ENCODE measurements around the gene ARID3B.

Gene ARID3B

DNA sequence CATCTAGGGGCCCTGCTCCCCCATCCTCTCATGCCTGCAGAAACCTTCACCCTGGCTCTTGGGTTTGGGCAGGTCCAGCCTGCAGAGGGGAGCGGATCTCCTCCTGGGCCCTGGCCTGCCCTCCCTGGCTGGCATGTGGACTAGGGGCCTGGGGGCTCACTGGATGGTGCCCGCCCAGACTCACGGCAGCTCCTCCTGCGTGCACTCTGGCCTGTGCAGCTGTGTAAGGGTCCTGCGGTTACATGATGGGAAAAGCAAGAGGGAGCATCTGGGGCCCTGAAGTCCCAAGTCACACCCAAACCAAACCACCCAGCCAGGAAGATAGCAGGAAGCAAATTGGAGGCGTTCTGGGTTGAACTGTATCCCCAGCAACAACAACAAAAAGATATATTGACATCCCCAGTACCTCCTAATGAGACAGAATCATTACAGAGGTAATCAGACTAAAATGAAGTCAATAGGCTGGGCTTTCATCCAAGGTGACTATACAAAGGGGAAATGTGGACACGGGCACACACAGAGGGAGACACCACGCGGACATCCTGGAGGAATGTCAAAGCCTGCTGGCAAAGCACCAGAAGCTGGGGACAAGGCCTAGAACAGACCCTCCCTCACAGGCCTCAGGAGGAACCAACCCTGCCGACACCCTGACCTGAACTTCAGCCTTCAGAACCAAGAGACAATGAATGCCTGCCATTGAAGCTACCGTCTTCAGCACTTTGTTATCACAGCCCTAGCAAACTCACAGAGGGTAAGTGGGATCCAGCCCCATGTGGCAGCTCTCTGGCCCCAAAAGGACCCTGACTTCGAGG, 64.2 kb downstream of the ARID3B start:
- ChIA-PET CTCF (no interaction called here), POLR2A (interaction anchor here (1.4 to 2.2 kb wide), 2 partner anchors 10 kb away, joined by 3 to 5 read pairs; partner anchors contain the start of gene CLK3)
- DNase-seq (ENCODE audit: extremely low spot score), result no peak
- TF ChIP-seq ELF4 (IDR thresholded peaks at IDR 0.05) (no peak), FOXM1 (IDR thresholded peaks at IDR 0.05; ENCODE audit: borderline replicate concordance) (no peak), TARDBP (IDR thresholded peaks at IDR 0.05) (no peak), SUZ12 (IDR thresholded peaks at IDR 0.05) (no peak), ARNT (IDR thresholded peaks at IDR 0.05) (no peak), LEF1 (IDR thresholded peaks at IDR 0.05; ENCODE audit: borderline replicate concordance) (no peak), HDGF (IDR thresholded peaks at IDR 0.05; ENCODE audit: borderline replicate concordance) (no peak), ZNF384 (IDR thresholded peaks at IDR 0.05) (no peak), CTBP1 (IDR thresholded peaks at IDR 0.05; ENCODE audit: borderline replicate concordance) (no peak), BHLHE40 (IDR thresholded peaks at IDR 0.05; ENCODE audit: borderline replicate concordance) (no peak), FOXA1 (IDR thresholded peaks at IDR 0.05) (no peak), FOXK2 (IDR thresholded peaks at IDR 0.05) (no peak), NFRKB (IDR thresholded peaks at IDR 0.05) (no peak), L3MBTL2 (conservative IDR thresholded peaks at IDR 0.05) (no peak), SP1 (IDR thresholded peaks at IDR 0.05) (no peak)
- TF ChIP-seq, protein P1, sequence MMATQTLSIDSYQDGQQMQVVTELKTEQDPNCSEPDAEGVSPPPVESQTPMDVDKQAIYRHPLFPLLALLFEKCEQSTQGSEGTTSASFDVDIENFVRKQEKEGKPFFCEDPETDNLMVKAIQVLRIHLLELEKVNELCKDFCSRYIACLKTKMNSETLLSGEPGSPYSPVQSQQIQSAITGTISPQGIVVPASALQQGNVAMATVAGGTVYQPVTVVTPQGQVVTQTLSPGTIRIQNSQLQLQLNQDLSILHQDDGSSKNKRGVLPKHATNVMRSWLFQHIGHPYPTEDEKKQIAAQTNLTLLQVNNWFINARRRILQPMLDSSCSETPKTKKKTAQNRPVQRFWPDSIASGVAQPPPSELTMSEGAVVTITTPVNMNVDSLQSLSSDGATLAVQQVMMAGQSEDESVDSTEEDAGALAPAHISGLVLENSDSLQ (IDR thresholded peaks at IDR 0.05), result no peak

DNA sequence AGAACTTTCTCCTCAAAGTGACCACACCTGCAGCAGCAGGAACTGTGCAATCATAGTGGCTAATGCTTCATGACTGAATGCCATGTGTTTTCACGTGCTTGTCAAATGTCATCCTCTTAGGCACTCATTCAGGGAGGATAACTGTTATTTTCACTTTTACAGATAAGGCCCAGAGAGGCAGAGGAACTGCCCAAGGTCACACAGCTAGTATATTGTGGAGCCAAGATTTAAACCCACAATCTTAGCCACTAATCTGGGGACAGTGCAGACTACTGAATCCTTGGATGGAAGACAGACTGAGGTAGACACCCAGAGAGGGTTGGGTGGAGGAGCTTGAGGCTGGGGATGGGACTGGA, 64.8 kb downstream of the ARID3B start:
- POLR2A ChIA-PET, result interaction anchor here (1.4 kb wide), 1 partner anchor 10 kb away, joined by 3 read pairs; the partner anchor contains the start of gene CLK3
- DNase-seq (ENCODE audit: extremely low spot score), result no peak
- no peak for TF ChIP-seq CTBP1 (IDR thresholded peaks at IDR 0.05; ENCODE audit: borderline replicate concordance)
- no peak for TF ChIP-seq ZNF384 (IDR thresholded peaks at IDR 0.05)
- TF ChIP-seq, protein P1 (IDR thresholded peaks at IDR 0.05), result no peak
- no peak for TF ChIP-seq FOXK2 (IDR thresholded peaks at IDR 0.05)
- TF ChIP-seq FOXA1 (IDR thresholded peaks at IDR 0.05), result no peak
- TF ChIP-seq HDGF (IDR thresholded peaks at IDR 0.05; ENCODE audit: borderline replicate concordance), result no peak
- TF ChIP-seq BHLHE40 (IDR thresholded peaks at IDR 0.05; ENCODE audit: borderline replicate concordance), result no peak
- no peak for TF ChIP-seq ELF4 (IDR thresholded peaks at IDR 0.05)
- no peak for TF ChIP-seq LEF1 (IDR thresholded peaks at IDR 0.05; ENCODE audit: borderline replicate concordance)
- TF ChIP-seq ARNT (IDR thresholded peaks at IDR 0.05), result no peak
- TF ChIP-seq L3MBTL2 (conservative IDR thresholded peaks at IDR 0.05), result no peak
- TF ChIP-seq FOXM1 (IDR thresholded peaks at IDR 0.05; ENCODE audit: borderline replicate concordance), result no peak
- CTCF ChIA-PET, result no interaction called here

DNA sequence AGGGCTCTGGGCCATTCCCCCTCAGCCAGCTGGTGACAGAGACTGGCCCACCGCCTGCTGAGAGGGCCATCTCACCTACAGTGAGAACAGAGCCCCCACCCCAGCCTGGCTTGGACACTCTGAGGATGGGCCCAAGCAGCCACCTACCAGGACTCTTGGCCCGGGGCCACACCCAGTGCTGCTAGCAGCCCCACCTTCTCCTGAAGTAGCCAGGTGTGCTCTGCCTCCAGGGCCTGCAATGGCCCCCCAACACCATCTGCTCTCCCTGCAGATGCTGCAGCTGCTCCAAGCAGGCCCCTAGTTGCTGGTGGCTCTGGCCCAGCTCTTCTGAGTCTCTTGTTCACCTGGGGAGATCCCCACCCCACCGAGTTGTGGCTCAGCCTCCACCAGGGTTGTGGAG, 67.8 kb downstream of the ARID3B start:
- ChIA-PET POLR2A (interaction anchor here (1.1 to 2.1 kb wide), 2 partner anchors 11 to 68 kb away, joined by 3 to 11 read pairs; partner anchors contain the start of gene ARID3B), CTCF (no interaction called here)
- no peak for TF ChIP-seq FOXK2 (IDR thresholded peaks at IDR 0.05)
- no peak for TF ChIP-seq ZNF384 (IDR thresholded peaks at IDR 0.05)
- no peak for TF ChIP-seq SUZ12 (IDR thresholded peaks at IDR 0.05)
- no peak for TF ChIP-seq HDGF (IDR thresholded peaks at IDR 0.05; ENCODE audit: borderline replicate concordance)
- DNase-seq (ENCODE audit: extremely low spot score), result no peak

DNA sequence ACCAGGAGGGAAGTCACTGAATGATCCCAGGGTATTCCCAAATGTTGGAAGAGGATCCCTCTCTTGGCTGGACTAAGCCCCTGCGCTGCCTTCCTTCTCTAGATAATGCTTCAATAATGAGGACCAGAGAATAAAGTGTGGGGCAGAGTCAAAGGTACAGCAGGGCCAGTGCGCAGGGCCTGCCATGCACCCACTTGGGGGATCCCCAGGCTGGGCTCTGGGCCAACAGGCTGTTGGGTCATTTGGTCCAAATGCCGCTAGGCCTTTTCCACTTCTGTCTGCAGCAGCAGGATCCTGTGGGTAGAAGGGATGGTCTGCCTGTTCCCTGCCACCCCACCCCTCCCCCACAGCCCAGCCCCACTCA, 68.9 kb downstream of the ARID3B start:
- no peak for TF ChIP-seq TARDBP (IDR thresholded peaks at IDR 0.05)
- TF ChIP-seq CTBP1 (IDR thresholded peaks at IDR 0.05; ENCODE audit: borderline replicate concordance), result no peak
- no peak for TF ChIP-seq ELF4 (IDR thresholded peaks at IDR 0.05)
- TF ChIP-seq L3MBTL2 (conservative IDR thresholded peaks at IDR 0.05), result no peak
- no peak for TF ChIP-seq FOXM1 (IDR thresholded peaks at IDR 0.05; ENCODE audit: borderline replicate concordance)
- no peak for TF ChIP-seq FOXK2 (IDR thresholded peaks at IDR 0.05)
- TF ChIP-seq NFRKB (IDR thresholded peaks at IDR 0.05), result no peak
- no peak for TF ChIP-seq BHLHE40 (IDR thresholded peaks at IDR 0.05; ENCODE audit: borderline replicate concordance)
- TF ChIP-seq, protein P1 (IDR thresholded peaks at IDR 0.05), result no peak
- TF ChIP-seq SUZ12 (IDR thresholded peaks at IDR 0.05), result no peak
- TF ChIP-seq LEF1 (IDR thresholded peaks at IDR 0.05; ENCODE audit: borderline replicate concordance), result no peak
- TF ChIP-seq SP1 (IDR thresholded peaks at IDR 0.05), result no peak
- no peak for TF ChIP-seq HDGF (IDR thresholded peaks at IDR 0.05; ENCODE audit: borderline replicate concordance)
- TF ChIP-seq FOXA1 (IDR thresholded peaks at IDR 0.05), result no peak
- TF ChIP-seq ZNF384 (IDR thresholded peaks at IDR 0.05), result no peak
- no peak for TF ChIP-seq ARNT (IDR thresholded peaks at IDR 0.05)
- ChIA-PET CTCF (interaction anchor here (0.6 kb wide), 1 partner anchor 76 kb away, joined by 3 read pairs; no protein-coding TSS in a partner anchor), POLR2A (interaction anchor here (1.1 to 2.2 kb wide), 3 partner anchors 12 to 149 kb away, joined by 3 to 11 read pairs (median 6); partner anchors contain the start of genes ARID3B and UBL7)
- DNase-seq (ENCODE audit: extremely low spot score), result no peak

DNA sequence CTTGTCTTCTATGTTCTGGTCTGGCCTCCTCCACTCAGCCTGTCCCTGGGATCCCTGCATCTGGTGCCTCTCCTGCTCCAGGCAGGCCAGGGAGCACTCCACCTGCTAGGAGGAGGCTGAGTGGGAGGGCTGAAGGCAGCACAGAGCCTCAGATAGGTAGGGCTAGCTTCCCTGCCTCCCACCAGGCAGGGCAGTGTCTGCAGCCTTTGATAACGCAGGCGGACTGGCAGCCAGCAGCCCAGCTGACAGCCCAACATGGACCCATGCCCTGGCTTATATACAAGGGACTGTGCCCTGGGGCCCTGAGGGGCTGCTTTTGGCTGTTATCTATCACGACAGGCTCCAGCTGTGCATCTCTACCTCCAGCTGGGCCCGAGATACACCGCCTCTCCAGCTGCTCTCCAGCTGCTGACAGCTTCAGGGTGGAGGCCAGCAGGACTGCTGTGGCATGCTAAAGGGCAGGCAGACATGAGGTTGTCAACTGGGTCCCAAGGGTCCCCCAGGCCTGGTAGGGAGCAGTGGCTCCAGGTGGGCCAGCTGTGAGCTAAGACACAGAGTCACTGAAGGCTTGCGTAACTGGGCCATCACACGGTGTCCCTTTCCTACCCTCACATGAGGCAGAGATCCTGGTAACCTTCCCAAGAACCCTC, 69.4 kb downstream of the ARID3B start:
- POLR2A ChIA-PET, result interaction anchor here (1.3 to 2.2 kb wide), 4 partner anchors 9 to 150 kb away, joined by 3 to 11 read pairs (median 4); partner anchors contain the start of genes ARID3B and UBL7

More for the DNA sequence above, 69.4 kb downstream of the ARID3B start:
- DNase-seq (ENCODE audit: extremely low spot score), result no peak
- CTCF ChIA-PET, result interaction anchor here (0.6 to 1.4 kb wide), 2 partner anchors 11 to 76 kb away, joined by 3 read pairs; no protein-coding TSS in a partner anchor
- no peak for TF ChIP-seq ELF4 (IDR thresholded peaks at IDR 0.05)
- no peak for TF ChIP-seq ZNF384 (IDR thresholded peaks at IDR 0.05)
- TF ChIP-seq TARDBP (IDR thresholded peaks at IDR 0.05), result no peak
- TF ChIP-seq LEF1 (IDR thresholded peaks at IDR 0.05; ENCODE audit: borderline replicate concordance), result no peak
- no peak for TF ChIP-seq HDGF (IDR thresholded peaks at IDR 0.05; ENCODE audit: borderline replicate concordance)
- no peak for TF ChIP-seq SP1 (IDR thresholded peaks at IDR 0.05)
- no peak for TF ChIP-seq L3MBTL2 (conservative IDR thresholded peaks at IDR 0.05)
- TF ChIP-seq NFRKB (IDR thresholded peaks at IDR 0.05), result no peak
- no peak for TF ChIP-seq FOXM1 (IDR thresholded peaks at IDR 0.05; ENCODE audit: borderline replicate concordance)
- TF ChIP-seq BHLHE40 (IDR thresholded peaks at IDR 0.05; ENCODE audit: borderline replicate concordance), result no peak
